Sigmoid colon (tissue), 4 donors: Measurements from ENCODE around the gene LFNG.

ENCODE experiments used
- CTCF ChIP-seq, 4 experiments: fragments of 450-650 bp in 3 of 4; fragments of 200-600 bp in 1 of 4; IDR thresholded peaks; one replicate each; pipeline ENCODE4 v1.5.1; 2016 to 2019; ENCODE audit warnings: antibody characterized with exemption in 4 of 4, mild to moderate bottlenecking in 3 of 4, moderate library complexity in 2 of 4
- EP300 ChIP-seq, 4 donors: sonication (generic); formaldehyde crosslinking; IDR thresholded peaks; one replicate each; pipeline ENCODE4 v1.6.1; 2017; ENCODE audit warnings: antibody characterized with exemption in 4 of 4
- POLR2A ChIP-seq, 2 donors: fragments of 450-650 bp; IDR thresholded peaks; one replicate each; pipeline ENCODE4 v1.6.1; 2016; ENCODE audit warnings: antibody characterized with exemption in 2 of 2, mild to moderate bottlenecking in 2 of 2, moderate library complexity in 2 of 2
- POLR2AphosphoS5 ChIP-seq, 4 donors: sonication (generic); formaldehyde crosslinking; IDR thresholded peaks; one replicate each; pipeline ENCODE4 v1.6.1; 2017; ENCODE audit warnings: antibody characterized with exemption in 4 of 4

DNA sequence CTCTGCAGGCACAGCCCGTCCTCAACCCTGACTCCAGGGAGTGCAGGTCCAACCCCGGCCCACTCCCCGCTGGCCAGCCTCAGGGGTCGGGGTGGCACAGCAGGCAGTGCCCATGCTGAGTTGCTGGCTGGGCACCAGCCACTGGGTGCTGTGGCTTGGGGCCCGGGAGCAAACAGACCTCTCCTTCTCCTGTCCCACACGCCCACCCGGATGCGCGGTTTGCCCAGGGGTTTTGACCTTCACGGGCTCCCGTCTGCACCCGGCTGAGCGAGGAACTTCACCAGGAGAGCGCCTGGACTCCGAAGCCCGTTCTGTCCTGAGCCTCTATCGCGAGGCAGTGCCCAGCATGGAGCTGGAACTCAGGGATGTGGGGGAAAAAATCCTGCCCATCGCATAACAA lies 40.8 kb upstream of the LFNG start:
- TF ChIP-seq CTCF (IDR thresholded peaks at IDR 0.05), result no peak
- TF ChIP-seq POLR2A (IDR thresholded peaks at IDR 0.05), result no peak
- TF ChIP-seq EP300 (IDR thresholded peaks at IDR 0.05), result no peak
- no peak for TF ChIP-seq POLR2AphosphoS5 (IDR thresholded peaks at IDR 0.05)
